ENCODE measurements around the gene DFFB.
"Not testable (repeated sequence)": the region's sequence is repeated elsewhere in the genome, so short reads cannot be mapped to it uniquely, and the experiment has no call there.

Gene DFFB

DNA sequence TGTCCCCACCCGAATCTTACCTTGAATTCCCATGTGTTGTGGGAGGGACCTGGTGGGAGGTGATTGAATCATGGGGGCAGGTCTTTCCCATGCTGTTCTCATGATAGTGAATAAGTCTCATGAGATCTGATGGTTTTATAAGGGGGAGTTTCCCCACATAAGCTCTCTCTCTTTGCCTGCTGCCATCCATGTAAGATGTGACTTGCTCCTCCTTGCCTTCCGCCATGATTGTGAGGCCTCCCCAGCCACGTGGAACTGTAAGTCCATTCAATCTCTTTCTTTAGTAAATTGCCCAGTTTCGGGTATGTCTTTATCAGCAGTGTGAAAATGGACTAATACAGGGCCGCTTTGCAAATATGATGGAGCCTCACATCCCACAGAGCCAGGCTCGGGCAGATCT lies 61.1 kb downstream of the DFFB start:
- not testable (repeated sequence) for H3K14ac ChIP-seq (ENCODE audit: low read length); DNase-seq (ENCODE audit: low spot score); H3K79me1 ChIP-seq (ENCODE audit: low read depth, low read length); H2BK12ac ChIP-seq (ENCODE audit: low read length); H4K91ac ChIP-seq (ENCODE audit: low read depth, low read length, poor library complexity); H2BK15ac ChIP-seq (ENCODE audit: low read length); H3K36me3 ChIP-seq (replicated peaks in 1 of 2; ENCODE audit: control insufficient read depth in 2 of 2, insufficient read depth in 2 of 2, low read length in 2 of 2); H3K23ac ChIP-seq (ENCODE audit: low read depth, low read length, poor library complexity); H3K9me3 ChIP-seq (replicated peaks in 1 of 2; ENCODE audit: control insufficient read depth in 2 of 2, insufficient read depth in 1 of 2, low read depth in 1 of 2, low read length in 2 of 2); H3K4me1 ChIP-seq (ENCODE audit: control insufficient read depth in 2 of 2, insufficient read depth in 1 of 2, low read depth in 1 of 2, low read length in 2 of 2); H2AFZ ChIP-seq (ENCODE audit: low read length); H2AK5ac ChIP-seq (ENCODE audit: low read depth, low read length); H3K27ac ChIP-seq (replicated peaks; ENCODE audit: low read length); H4K8ac ChIP-seq (ENCODE audit: low read depth, low read length); H2BK5ac ChIP-seq (ENCODE audit: low read length); H2BK120ac ChIP-seq (ENCODE audit: low read depth, low read length); H3K4me3 ChIP-seq (ENCODE audit: low read length in 2 of 2); H3K4ac ChIP-seq (ENCODE audit: low read length); H3K4me2 ChIP-seq (ENCODE audit: insufficient read depth, low read length, poor library complexity, severe bottlenecking); H3K18ac ChIP-seq (ENCODE audit: low read length); H3K9ac ChIP-seq (ENCODE audit: low read depth, low read length, poor library complexity)
- peaks cover 0 to 32% (median 0%) of the 10 kb centered on the region in 3 experiments for H3K27me3 ChIP-seq (ENCODE audit: control insufficient read depth in 3 of 3, insufficient read depth in 3 of 3, low read depth in 1 of 3, low read length in 3 of 3)
- no CpG with 5 or more reads among the region's 6 CpGs for WGBS, 2 donors (ENCODE audit: extremely low coverage in 2 of 2, insufficient read length in 2 of 2, insufficient replicate concordance in 1 of 2)

DNA sequence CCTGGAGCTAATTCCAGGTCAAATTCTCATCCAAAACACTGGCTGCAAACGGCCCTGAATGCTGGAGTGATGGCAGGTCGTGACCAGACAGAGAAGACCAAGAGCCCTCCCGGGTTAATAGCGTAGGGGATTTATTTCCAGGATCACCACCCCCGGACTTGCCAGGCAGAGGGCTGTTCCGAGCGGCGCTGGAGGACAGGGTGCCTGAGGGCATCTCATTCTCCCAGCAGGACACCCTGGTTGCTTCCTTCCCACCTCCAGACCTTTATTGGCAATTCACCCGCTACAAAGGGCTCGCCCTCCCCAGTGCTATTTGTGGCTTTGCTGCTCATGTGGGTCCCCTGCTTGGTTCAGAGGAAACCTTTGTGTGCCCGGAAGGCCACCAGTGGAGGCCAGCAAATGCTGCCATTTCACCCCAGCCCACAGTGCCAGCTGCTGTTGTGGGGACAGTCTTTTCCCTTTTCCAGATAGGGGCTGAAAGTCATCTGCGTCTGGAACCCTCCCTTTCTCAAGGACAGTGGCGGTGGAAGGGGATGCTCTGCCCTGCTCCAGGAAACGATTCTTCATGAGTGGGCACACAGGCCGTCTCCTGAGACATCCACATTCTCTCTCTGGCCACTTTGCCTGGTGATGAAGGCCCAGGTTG lies 61.8 kb downstream of the DFFB start:
- H3K4ac ChIP-seq (ENCODE audit: low read length): no peak overlapping the region
- H3K18ac ChIP-seq (ENCODE audit: low read length): no peak overlapping the region
- H2BK120ac ChIP-seq (ENCODE audit: low read depth, low read length): no peak overlapping the region
- peaks cover 2% of the 10 kb centered on the region for H3K79me1 ChIP-seq (ENCODE audit: low read depth, low read length)
- no peak overlapping the region for H3K9ac ChIP-seq (ENCODE audit: low read depth, low read length, poor library complexity)
- H4K8ac ChIP-seq (ENCODE audit: low read depth, low read length): no peak overlapping the region
- H2BK5ac ChIP-seq (ENCODE audit: low read length): no peak overlapping the region
- H3K27ac ChIP-seq (replicated peaks; ENCODE audit: low read length): no peak overlapping the region
- DNase-seq (ENCODE audit: low spot score): no peak
- H3K4me2 ChIP-seq (ENCODE audit: insufficient read depth, low read length, poor library complexity, severe bottlenecking): no peak overlapping the region
- no peak overlapping the region for H3K23ac ChIP-seq (ENCODE audit: low read depth, low read length, poor library complexity)
- no peak overlapping the region for H2AFZ ChIP-seq (ENCODE audit: low read length)
- WGBS, 2 donors (ENCODE audit: extremely low coverage in 2 of 2, insufficient read length in 2 of 2, insufficient replicate concordance in 1 of 2): no CpG with 5 or more reads among the region's 15 CpGs
- peaks cover 0 to 3% of the 10 kb centered on the region in 2 donors for H3K9me3 ChIP-seq (replicated peaks in 1 of 2; ENCODE audit: control insufficient read depth in 2 of 2, insufficient read depth in 1 of 2, low read depth in 1 of 2, low read length in 2 of 2)
- peaks cover 0 to 39% (median 0%) of the 10 kb centered on the region in 3 experiments for H3K27me3 ChIP-seq (ENCODE audit: control insufficient read depth in 3 of 3, insufficient read depth in 3 of 3, low read depth in 1 of 3, low read length in 3 of 3)
- H2AK5ac ChIP-seq (ENCODE audit: low read depth, low read length): peak overlapping the region; percentile 54
- no peak overlapping the region for H2BK12ac ChIP-seq (ENCODE audit: low read length)
- no peak overlapping the region for H3K14ac ChIP-seq (ENCODE audit: low read length)
- H2BK15ac ChIP-seq (ENCODE audit: low read length): peak overlapping the region; percentile 89
- peaks cover 0 to 1% of the 10 kb centered on the region in 2 donors for H3K4me1 ChIP-seq (ENCODE audit: control insufficient read depth in 2 of 2, insufficient read depth in 1 of 2, low read depth in 1 of 2, low read length in 2 of 2)
- no peaks in the 10 kb centered on the region for H3K36me3 ChIP-seq (replicated peaks in 1 of 2; ENCODE audit: control insufficient read depth in 2 of 2, insufficient read depth in 2 of 2, low read length in 2 of 2)
- peak overlapping the region; percentile 60 for H4K91ac ChIP-seq (ENCODE audit: low read depth, low read length, poor library complexity)
- H3K4me3 ChIP-seq (ENCODE audit: low read length in 2 of 2): no peak overlapping the region

DNA sequence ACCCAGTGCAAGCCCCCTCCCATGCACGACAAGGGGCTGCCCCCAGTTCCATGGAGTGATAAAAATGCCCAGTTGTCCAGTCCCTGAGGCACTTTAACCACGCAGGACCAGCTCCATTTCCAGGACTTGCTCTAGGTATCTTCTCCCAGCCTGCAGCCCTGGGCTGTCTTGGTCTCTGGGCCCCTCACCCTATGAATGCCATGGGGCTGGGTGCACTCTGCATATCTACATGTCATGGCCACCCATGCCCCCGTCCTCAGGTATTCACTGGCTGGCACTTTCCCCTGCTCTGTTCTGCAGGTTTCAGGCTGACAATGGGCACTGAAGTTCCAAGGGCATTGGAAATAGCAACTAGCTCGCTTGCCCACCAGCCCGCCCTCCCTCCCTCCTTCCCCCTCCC lies 62.4 kb downstream of the DFFB start:
- peaks cover 0 to 7% of the 10 kb centered on the region in 2 donors for H3K4me1 ChIP-seq (ENCODE audit: control insufficient read depth in 2 of 2, insufficient read depth in 1 of 2, low read depth in 1 of 2, low read length in 2 of 2)
- peak overlapping the region; percentile 25 for H3K23ac ChIP-seq (ENCODE audit: low read depth, low read length, poor library complexity)
- no peak overlapping the region for H3K14ac ChIP-seq (ENCODE audit: low read length)
- no peak overlapping the region for H2AFZ ChIP-seq (ENCODE audit: low read length)
- H3K4ac ChIP-seq (ENCODE audit: low read length): peak overlapping the region; percentile 26
- peaks cover 0 to 43% (median 0%) of the 10 kb centered on the region in 3 experiments for H3K27me3 ChIP-seq (ENCODE audit: control insufficient read depth in 3 of 3, insufficient read depth in 3 of 3, low read depth in 1 of 3, low read length in 3 of 3)
- no peak overlapping the region for H3K4me3 ChIP-seq (ENCODE audit: low read length in 2 of 2)
- H3K9me3 ChIP-seq (replicated peaks in 1 of 2; ENCODE audit: control insufficient read depth in 2 of 2, insufficient read depth in 1 of 2, low read depth in 1 of 2, low read length in 2 of 2): peaks cover 0 to 3% of the 10 kb centered on the region in 2 donors
- peak overlapping the region; percentile 89 for H2BK15ac ChIP-seq (ENCODE audit: low read length)
- no peaks in the 10 kb centered on the region for H3K36me3 ChIP-seq (replicated peaks in 1 of 2; ENCODE audit: control insufficient read depth in 2 of 2, insufficient read depth in 2 of 2, low read length in 2 of 2)
- WGBS, 2 donors (ENCODE audit: extremely low coverage in 2 of 2, insufficient read length in 2 of 2, insufficient replicate concordance in 1 of 2): no CpG with 5 or more reads among the region's 5 CpGs
- H3K27ac ChIP-seq (replicated peaks; ENCODE audit: low read length): no peak overlapping the region
- H3K9ac ChIP-seq (ENCODE audit: low read depth, low read length, poor library complexity): no peak overlapping the region
- no peak overlapping the region for H4K91ac ChIP-seq (ENCODE audit: low read depth, low read length, poor library complexity)
- peaks cover 2% of the 10 kb centered on the region for H3K79me1 ChIP-seq (ENCODE audit: low read depth, low read length)
- H3K4me2 ChIP-seq (ENCODE audit: insufficient read depth, low read length, poor library complexity, severe bottlenecking): no peak overlapping the region
- no peak overlapping the region for H2AK5ac ChIP-seq (ENCODE audit: low read depth, low read length)
- H2BK120ac ChIP-seq (ENCODE audit: low read depth, low read length): no peak overlapping the region
- no peak for DNase-seq (ENCODE audit: low spot score)
- no peak overlapping the region for H2BK12ac ChIP-seq (ENCODE audit: low read length)
- H4K8ac ChIP-seq (ENCODE audit: low read depth, low read length): no peak overlapping the region
- no peak overlapping the region for H2BK5ac ChIP-seq (ENCODE audit: low read length)
- H3K18ac ChIP-seq (ENCODE audit: low read length): no peak overlapping the region

DNA sequence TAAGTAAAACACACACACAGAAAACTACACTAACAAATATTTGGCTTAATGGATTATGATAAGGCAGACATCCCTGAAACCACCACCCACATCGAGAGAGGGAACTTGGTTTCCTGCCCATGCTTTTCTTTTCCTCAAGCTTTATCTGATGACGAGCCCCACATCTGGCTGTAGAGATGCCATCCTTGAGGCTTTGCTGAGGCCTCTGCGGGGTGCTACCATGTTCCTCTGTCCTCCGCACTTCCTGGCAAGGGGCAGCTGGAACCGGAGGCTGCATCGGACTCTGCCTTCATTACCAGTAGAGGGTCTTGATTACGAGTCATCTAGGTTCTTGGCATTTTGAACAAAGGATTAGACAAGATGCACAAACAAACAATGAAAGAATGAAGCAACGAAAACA lies 64.5 kb downstream of the DFFB start:
- Histone ChIP-seq H4K8ac (ENCODE audit: low read depth, low read length) (no peak overlapping the region), H3K4ac (ENCODE audit: low read length) (no peak overlapping the region), H3K27me3 (ENCODE audit: control insufficient read depth in 3 of 3, insufficient read depth in 3 of 3, low read depth in 1 of 3, low read length in 3 of 3) (peaks cover 0 to 45% (median 0%) of the 10 kb centered on the region in 3 experiments), H3K4me2 (ENCODE audit: insufficient read depth, low read length, poor library complexity, severe bottlenecking) (no peak overlapping the region), H3K79me1 (ENCODE audit: low read depth, low read length) (peaks cover 2% of the 10 kb centered on the region), H3K14ac (ENCODE audit: low read length) (no peak overlapping the region), H3K9ac (ENCODE audit: low read depth, low read length, poor library complexity) (no peak overlapping the region), H3K4me1 (ENCODE audit: control insufficient read depth in 2 of 2, insufficient read depth in 1 of 2, low read depth in 1 of 2, low read length in 2 of 2) (peaks cover 0 to 11% of the 10 kb centered on the region in 2 donors), H2BK15ac (ENCODE audit: low read length) (no peak overlapping the region), H4K91ac (ENCODE audit: low read depth, low read length, poor library complexity) (no peak overlapping the region), H3K36me3 (replicated peaks in 1 of 2; ENCODE audit: control insufficient read depth in 2 of 2, insufficient read depth in 2 of 2, low read length in 2 of 2) (no peaks in the 10 kb centered on the region), H3K18ac (ENCODE audit: low read length) (no peak overlapping the region), H3K23ac (ENCODE audit: low read depth, low read length, poor library complexity) (no peak overlapping the region), H2BK5ac (ENCODE audit: low read length) (no peak overlapping the region), H2BK120ac (ENCODE audit: low read depth, low read length) (no peak overlapping the region), H3K27ac (replicated peaks; ENCODE audit: low read length) (no peak overlapping the region), H2BK12ac (ENCODE audit: low read length) (no peak overlapping the region), H2AFZ (ENCODE audit: low read length) (no peak overlapping the region), H2AK5ac (ENCODE audit: low read depth, low read length) (no peak overlapping the region), H3K9me3 (replicated peaks in 1 of 2; ENCODE audit: control insufficient read depth in 2 of 2, insufficient read depth in 1 of 2, low read depth in 1 of 2, low read length in 2 of 2) (peaks cover 0 to 3% of the 10 kb centered on the region in 2 donors), H3K4me3 (ENCODE audit: low read length in 2 of 2) (no peak overlapping the region)
- no CpG with 5 or more reads among the region's 8 CpGs for WGBS, 2 donors (ENCODE audit: extremely low coverage in 2 of 2, insufficient read length in 2 of 2, insufficient replicate concordance in 1 of 2)
- DNase-seq (ENCODE audit: low spot score): no peak

All from neuronal stem cell (in vitro differentiated cells).